ENCODE data around the gene NDUFA1. TPM values are rescaled to one million over a fixed set of nuclear protein-coding genes. Genes with fewer than 3 reads are reported as not detected.

NDUFA1 gene
- total and polyA plus RNA-seq, 2 of the 13 experiments (the other 11 are each of a cell fraction or from before 2014, with no cell fraction given) = 150 to 167 TPM

DNA sequence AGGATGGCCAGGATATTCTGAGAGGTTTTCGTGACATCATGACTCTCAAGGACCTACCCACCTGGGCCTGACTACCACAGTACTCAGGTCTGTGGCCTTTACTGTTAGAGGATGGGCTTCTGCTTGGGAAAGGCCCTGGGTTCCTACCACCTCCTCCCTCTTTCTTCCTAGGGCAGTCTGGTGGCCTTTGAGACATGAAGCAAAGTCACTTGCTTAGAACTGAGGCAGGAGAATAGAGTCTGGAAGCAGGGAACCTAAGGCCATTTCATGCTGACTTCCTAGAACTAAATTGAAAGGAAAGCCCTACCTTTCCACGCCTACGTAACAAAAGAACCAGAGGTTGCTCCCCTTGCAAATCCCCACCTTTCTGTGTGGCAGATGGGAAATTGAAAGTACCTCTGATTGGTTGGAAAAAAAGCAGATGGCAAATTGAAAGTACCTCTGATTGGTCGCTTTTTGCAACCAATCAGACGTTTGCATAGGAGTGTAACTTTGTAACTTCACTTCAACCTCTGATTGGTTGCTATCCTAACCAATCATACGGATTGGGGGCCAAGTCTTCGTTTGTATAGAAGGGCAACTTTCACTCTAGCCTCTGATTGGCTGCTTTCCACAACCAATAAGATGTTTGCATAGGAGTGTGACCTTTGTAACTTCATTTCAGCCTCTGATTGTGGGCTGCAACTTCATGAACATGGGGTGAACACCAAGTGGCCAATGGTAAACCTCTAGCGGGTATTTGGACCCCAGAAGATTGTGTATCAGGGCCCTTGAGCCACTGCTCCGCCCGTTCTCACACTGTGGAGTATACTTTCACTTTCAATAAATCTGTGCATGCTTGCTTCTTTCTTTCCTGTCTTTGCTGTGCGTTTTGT is 14.2 kb downstream of the NDUFA1 start (continued):
- no peak for TF ChIP-seq THAP9 (CRISPR knock-in tag; IDR thresholded peaks at IDR 0.05; ENCODE audit: borderline replicate concordance)
- 0 out of 2 replicates have a peak, but pooled peaks have one; percentile 17 for TF ChIP-seq SIN3A (IDR thresholded peaks at IDR 0.05; ENCODE audit: borderline replicate concordance, low read depth, low read length)
- peak; percentile 44; the same call in 1 of the 2 replicates for TF ChIP-seq CREM (IDR thresholded peaks at IDR 0.05)
- TF ChIP-seq CREM (CRISPR knock-in tag; IDR thresholded peaks at IDR 0.05) = no peak
- no peak for TF ChIP-seq ZNF570 (CRISPR knock-in tag; IDR thresholded peaks at IDR 0.05; ENCODE audit: borderline replicate concordance)
- no peak for TF ChIP-seq ZNF773 (CRISPR knock-in tag; IDR thresholded peaks at IDR 0.05; ENCODE audit: borderline replicate concordance)
- TF ChIP-seq HNF4A (CRISPR knock-in tag; IDR thresholded peaks at IDR 0.05) = peak; percentile 52
- no peak for TF ChIP-seq ZNF333 (CRISPR knock-in tag; IDR thresholded peaks at IDR 0.05; ENCODE audit: borderline replicate concordance)
- no peak for TF ChIP-seq HNRNPK (IDR thresholded peaks at IDR 0.05; ENCODE audit: low read depth, low read length, poor library complexity, severe bottlenecking)
- no peak for TF ChIP-seq ZNF503 (CRISPR knock-in tag; IDR thresholded peaks at IDR 0.05)
- no peak for TF ChIP-seq ZNF720 (CRISPR knock-in tag; IDR thresholded peaks at IDR 0.05)
- no peak for TF ChIP-seq SIX4 (CRISPR knock-in tag; IDR thresholded peaks at IDR 0.05)
- TF ChIP-seq ZMYM2 (CRISPR knock-in tag; IDR thresholded peaks at IDR 0.05) = no peak
- TF ChIP-seq, protein P1, sequence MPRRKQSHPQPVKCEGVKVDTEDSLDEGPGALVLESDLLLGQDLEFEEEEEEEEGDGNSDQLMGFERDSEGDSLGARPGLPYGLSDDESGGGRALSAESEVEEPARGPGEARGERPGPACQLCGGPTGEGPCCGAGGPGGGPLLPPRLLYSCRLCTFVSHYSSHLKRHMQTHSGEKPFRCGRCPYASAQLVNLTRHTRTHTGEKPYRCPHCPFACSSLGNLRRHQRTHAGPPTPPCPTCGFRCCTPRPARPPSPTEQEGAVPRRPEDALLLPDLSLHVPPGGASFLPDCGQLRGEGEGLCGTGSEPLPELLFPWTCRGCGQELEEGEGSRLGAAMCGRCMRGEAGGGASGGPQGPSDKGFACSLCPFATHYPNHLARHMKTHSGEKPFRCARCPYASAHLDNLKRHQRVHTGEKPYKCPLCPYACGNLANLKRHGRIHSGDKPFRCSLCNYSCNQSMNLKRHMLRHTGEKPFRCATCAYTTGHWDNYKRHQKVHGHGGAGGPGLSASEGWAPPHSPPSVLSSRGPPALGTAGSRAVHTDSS (CRISPR knock-in tag; conservative IDR thresholded peaks at IDR 0.05) = no peak
- TF ChIP-seq FOXK1 (CRISPR knock-in tag; IDR thresholded peaks at IDR 0.05; ENCODE audit: borderline replicate concordance, low read depth) = no peak
- no peak for TF ChIP-seq ZNF160 (CRISPR knock-in tag; IDR thresholded peaks at IDR 0.05)
- no peak for TF ChIP-seq NR3C1 (CRISPR knock-in tag; IDR thresholded peaks at IDR 0.05)
- no peak for TF ChIP-seq ZNF281 (CRISPR knock-in tag; IDR thresholded peaks at IDR 0.05; ENCODE audit: borderline replicate concordance)
- no peak for TF ChIP-seq SNAI1 (CRISPR knock-in tag; IDR thresholded peaks at IDR 0.05; ENCODE audit: borderline replicate concordance)
- TF ChIP-seq ZFP62 (CRISPR knock-in tag; IDR thresholded peaks at IDR 0.05) = no peak

Data from HepG2 (cell line).